ENCODE results near the gene SDK2.

SDK2 gene

GRCh38 chr17:73415782-73416181, 228.5 kb downstream of the SDK2 start:
- DNase-seq (ENCODE audit: low read depth): no peak

- DNase-seq (ENCODE audit: low read depth): no peak
Observed at GRCh38 chr17:73414171-73414955, 229.9 kb downstream of the SDK2 start.

- no peak for DNase-seq (ENCODE audit: low read depth)
Observed at GRCh38 chr17:73412914-73413313, 231.3 kb downstream of the SDK2 start.

- DNase-seq (ENCODE audit: low read depth): no peak
Observed at GRCh38 chr17:73411313-73411747, 232.9 kb downstream of the SDK2 start.

GRCh38 chr17:73410586-73411312, 233.5 kb downstream of the SDK2 start:
- no peak for DNase-seq (ENCODE audit: low read depth)

- DNase-seq (ENCODE audit: low read depth): no peak
Observed at GRCh38 chr17:73404246-73404645, 240.0 kb downstream of the SDK2 start.

GRCh38 chr17:73402466-73402865, 241.8 kb downstream of the SDK2 start:
- DNase-seq (ENCODE audit: low read depth): no peak

- DNase-seq (ENCODE audit: low read depth): no peak
Observed at GRCh38 chr17:73401911-73402310, 242.3 kb downstream of the SDK2 start.

- DNase-seq (ENCODE audit: low read depth): no peak
Observed at GRCh38 chr17:73400915-73401545, 243.2 kb downstream of the SDK2 start.

- DNase-seq (ENCODE audit: low read depth): no peak
Observed at GRCh38 chr17:73399056-73399455, 245.2 kb downstream of the SDK2 start.

- DNase-seq (ENCODE audit: low read depth): no peak
Observed at GRCh38 chr17:73397856-73398540, 246.2 kb downstream of the SDK2 start.

- no peak for DNase-seq (ENCODE audit: low read depth)
Observed at GRCh38 chr17:73397278-73397826, 246.9 kb downstream of the SDK2 start.

GRCh38 chr17:73396431-73397277, 247.6 kb downstream of the SDK2 start:
- DNase-seq (ENCODE audit: low read depth): no peak

- no peak for DNase-seq (ENCODE audit: low read depth)
Observed at GRCh38 chr17:73394512-73395450, 249.5 kb downstream of the SDK2 start.

- DNase-seq (ENCODE audit: low read depth): no peak
Observed at GRCh38 chr17:73393962-73394361, 250.3 kb downstream of the SDK2 start.

- no peak for DNase-seq (ENCODE audit: low read depth)
Observed at GRCh38 chr17:73393381-73393780, 250.9 kb downstream of the SDK2 start.

GRCh38 chr17:73391331-73392265, 252.6 kb downstream of the SDK2 start:
- DNase-seq (ENCODE audit: low read depth): no peak

- no peak for DNase-seq (ENCODE audit: low read depth)
Observed at GRCh38 chr17:73390851-73391250, 253.4 kb downstream of the SDK2 start.

- no peak for DNase-seq (ENCODE audit: low read depth)
Observed at GRCh38 chr17:73390221-73390620, 254.0 kb downstream of the SDK2 start.
